Esophagus muscularis mucosa (tissue), 4 donors: ENCODE data around the gene SLC2A6.

Source experiments
- CTCF ChIP-seq, 3 experiments: fragments of 200-600 bp in 2 of 3; fragments of 450-650 bp in 1 of 3; sonication (generic) in 2 of 3; IDR thresholded peaks; one replicate each; pipeline ENCODE4 v1.5.1; 2017 to 2019; ENCODE audit warnings: antibody characterized with exemption in 3 of 3, mild to moderate bottlenecking in 2 of 3, moderate library complexity in 1 of 3
- EP300 ChIP-seq: sonication (generic); formaldehyde crosslinking; IDR thresholded peaks from one replicate; pipeline ENCODE4 v1.6.1; 2017; ENCODE audit warnings: antibody characterized with exemption
- POLR2A ChIP-seq: fragments of 450-650 bp; IDR thresholded peaks from one replicate; pipeline ENCODE4 v1.6.1; 2017; ENCODE audit warnings: antibody characterized with exemption, moderate library complexity, mild to moderate bottlenecking, low read depth
- POLR2AphosphoS5 ChIP-seq, 2 donors: sonication (generic); formaldehyde crosslinking; IDR thresholded peaks; one replicate each; pipeline ENCODE4 v1.6.1; 2017; ENCODE audit warnings: antibody characterized with exemption in 2 of 2

- TF ChIP-seq EP300 (no peak), CTCF (IDR thresholded peaks at IDR 0.05) (no peak), POLR2A (no peak), POLR2AphosphoS5 (IDR thresholded peaks at IDR 0.05) (no peak)
Observed at GRCh38 chr9:133470427-133470924, 8.4 kb downstream of the SLC2A6 start.
